Measurements from ENCODE around the gene PAPOLB. TPM values are rescaled to one million over a fixed set of nuclear protein-coding genes. Genes with fewer than 3 reads are reported as not detected.

The PAPOLB gene
- total and polyA plus RNA-seq, 3 donors from 2014 or later = 19.1 to 65.2 (median 29.1) TPM

- intact Hi-C loops (cut with DNase I; ENCODE audit: low total_unique reads) = no loop called here
- Histone ChIP-seq H3K9me3 (no peaks in the 10 kb centered on the region), H3K36me3 (ENCODE audit: low read depth, missing control alignments) (no peaks in the 10 kb centered on the region)
These were observed 26.2 kb downstream of the PAPOLB start for GRCh38 chr7:4835398-4836205.

GRCh38 chr7:4834601-4835397 is 27.0 kb downstream of the PAPOLB start:
- WGBS, 2 donors = 65 to 83% methylated on average over 38 to 60 of the region's 60 CpGs
- Histone ChIP-seq H3K36me3 (ENCODE audit: low read depth, missing control alignments) (no peaks in the 10 kb centered on the region), H3K4me3 (no peak overlapping the region), H3K27me3 (no peaks in the 10 kb centered on the region), H3K9me3 (no peaks in the 10 kb centered on the region), H3K27ac (no peak overlapping the region), H3K4me1 (no peaks in the 10 kb centered on the region)
- intact Hi-C loops (cut with DNase I; ENCODE audit: low total_unique reads) = no loop called here
- TF ChIP-seq CTCF (IDR thresholded peaks at IDR 0.05) (no peak), POLR2A (IDR thresholded peaks at IDR 0.05) (no peak)
- no peak for DNase-seq

More at GRCh38 chr7:4835398-4836205, 26.2 kb downstream of the PAPOLB start:
- 93% methylated on average over 19 to 27 of the region's 28 CpGs for WGBS, 2 donors
- Histone ChIP-seq H3K27me3 (no peaks in the 10 kb centered on the region), H3K4me1 (no peaks in the 10 kb centered on the region), H3K27ac (no peak overlapping the region), H3K4me3 (no peak overlapping the region)
- DNase-seq = no peak
- TF ChIP-seq CTCF (IDR thresholded peaks at IDR 0.05) = no peak
- TF ChIP-seq POLR2A (IDR thresholded peaks at IDR 0.05) = no peak

GRCh38 chr7:4833691-4834600 is 27.9 kb downstream of the PAPOLB start:
- no peaks in the 10 kb centered on the region for H3K9me3 ChIP-seq
- DNase-seq = no peak
- H3K27me3 ChIP-seq = no peaks in the 10 kb centered on the region
- H3K4me1 ChIP-seq = no peaks in the 10 kb centered on the region
- H3K27ac ChIP-seq = no peak overlapping the region
- no peaks in the 10 kb centered on the region for H3K36me3 ChIP-seq (ENCODE audit: low read depth, missing control alignments)
- TF ChIP-seq POLR2A (IDR thresholded peaks at IDR 0.05) = no peak
- TF ChIP-seq CTCF (IDR thresholded peaks at IDR 0.05) = no peak
- H3K4me3 ChIP-seq = no peak overlapping the region
- intact Hi-C loops (cut with DNase I; ENCODE audit: low total_unique reads) = no loop called here
- WGBS, 2 donors = 85 to 88% methylated on average over 5 to 36 of the region's 36 CpGs

GRCh38 chr7:4833176-4833575 is 28.7 kb downstream of the PAPOLB start:
- intact Hi-C loops (cut with DNase I; ENCODE audit: low total_unique reads) = no loop called here
- Histone ChIP-seq H3K27ac (no peak overlapping the region), H3K4me3 (no peak overlapping the region), H3K4me1 (no peaks in the 10 kb centered on the region), H3K27me3 (no peaks in the 10 kb centered on the region), H3K36me3 (ENCODE audit: low read depth, missing control alignments) (no peaks in the 10 kb centered on the region), H3K9me3 (no peaks in the 10 kb centered on the region)
- WGBS, 2 donors = 82 to 88% methylated on average over 14 to 17 of the region's 17 CpGs
- TF ChIP-seq CTCF (IDR thresholded peaks at IDR 0.05) (no peak), POLR2A (IDR thresholded peaks at IDR 0.05) (no peak)
- no peak for DNase-seq

Measured in testis (tissue), 3 donors.